ENCODE measurements around the gene LAG3. TPM values are rescaled to one million over a fixed set of nuclear protein-coding genes. Genes with fewer than 3 reads are reported as not detected.
A peak's percentile ranks its signal among the peaks of the same experiment; 100 is the strongest.

Gene LAG3
- total RNA-seq, 1 experiment from 2014 or later, result 0.12 TPM

DNA sequence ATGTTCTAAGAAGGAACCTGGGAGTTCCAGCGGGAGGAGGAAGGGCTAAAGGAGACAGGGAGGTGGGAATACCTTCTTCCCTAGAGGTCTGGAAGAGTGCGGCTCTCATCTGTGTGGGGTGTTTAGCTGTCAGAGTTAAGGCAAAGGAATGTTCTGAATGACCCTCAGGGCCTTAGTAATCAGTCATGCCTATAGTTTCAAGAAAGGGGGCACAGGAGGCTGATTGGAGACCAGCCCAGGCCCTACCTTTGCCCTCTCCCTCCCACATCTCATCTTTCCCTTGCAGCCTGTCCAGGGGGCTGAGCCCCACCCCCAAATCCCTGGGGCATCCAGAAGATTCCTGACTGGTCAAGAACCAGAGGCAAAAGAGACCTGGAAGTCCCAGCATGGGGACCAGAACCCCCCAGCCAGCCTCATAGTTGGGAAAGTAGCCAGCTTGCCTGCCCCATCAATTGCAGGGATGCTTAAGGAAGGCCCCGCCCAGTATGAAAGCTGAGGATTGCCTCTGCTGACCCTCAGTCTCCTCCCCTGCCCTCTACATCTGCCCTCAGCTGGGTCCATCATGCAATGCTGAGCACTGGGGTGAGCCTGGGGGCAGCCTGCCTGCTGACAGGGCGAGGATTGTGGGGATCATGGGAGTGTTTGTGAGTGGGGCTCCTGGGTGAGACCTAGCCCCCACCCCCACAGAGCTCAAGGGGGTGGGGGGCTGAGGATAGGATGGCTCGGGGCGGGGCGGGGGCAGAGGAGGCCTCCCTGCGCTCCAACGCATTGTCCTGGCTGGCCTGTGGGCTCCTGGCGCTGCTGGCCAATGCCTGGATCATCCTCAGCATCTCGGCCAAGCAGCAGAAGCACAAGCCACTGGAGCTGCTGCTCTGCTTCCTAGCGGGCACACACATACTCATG lies 51.1 kb downstream of the LAG3 start:
- DNase-seq (ENCODE audit: low read depth), result no peak

DNA sequence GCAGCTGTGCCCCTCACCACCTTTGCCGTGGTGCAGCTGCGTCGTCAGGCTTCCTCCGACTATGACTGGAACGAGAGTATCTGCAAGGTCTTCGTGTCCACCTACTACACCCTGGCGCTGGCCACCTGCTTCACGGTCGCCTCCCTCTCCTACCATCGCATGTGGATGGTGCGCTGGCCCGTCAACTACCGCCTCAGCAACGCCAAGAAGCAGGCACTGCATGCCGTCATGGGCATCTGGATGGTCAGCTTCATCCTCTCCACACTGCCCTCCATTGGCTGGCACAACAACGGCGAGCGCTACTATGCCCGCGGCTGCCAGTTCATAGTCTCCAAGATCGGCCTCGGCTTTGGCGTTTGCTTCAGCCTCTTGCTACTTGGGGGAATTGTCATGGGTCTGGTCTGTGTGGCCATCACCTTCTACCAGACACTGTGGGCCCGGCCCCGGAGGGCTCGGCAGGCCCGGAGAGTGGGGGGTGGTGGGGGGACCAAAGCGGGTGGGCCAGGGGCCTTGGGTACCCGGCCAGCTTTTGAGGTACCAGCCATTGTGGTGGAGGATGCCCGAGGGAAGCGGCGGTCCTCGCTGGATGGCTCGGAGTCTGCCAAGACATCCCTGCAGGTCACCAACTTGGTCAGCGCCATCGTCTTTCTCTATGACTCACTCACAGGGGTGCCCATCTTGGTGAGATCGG lies 51.9 kb downstream of the LAG3 start:
- DNase-seq (ENCODE audit: low read depth), result no peak

DNA sequence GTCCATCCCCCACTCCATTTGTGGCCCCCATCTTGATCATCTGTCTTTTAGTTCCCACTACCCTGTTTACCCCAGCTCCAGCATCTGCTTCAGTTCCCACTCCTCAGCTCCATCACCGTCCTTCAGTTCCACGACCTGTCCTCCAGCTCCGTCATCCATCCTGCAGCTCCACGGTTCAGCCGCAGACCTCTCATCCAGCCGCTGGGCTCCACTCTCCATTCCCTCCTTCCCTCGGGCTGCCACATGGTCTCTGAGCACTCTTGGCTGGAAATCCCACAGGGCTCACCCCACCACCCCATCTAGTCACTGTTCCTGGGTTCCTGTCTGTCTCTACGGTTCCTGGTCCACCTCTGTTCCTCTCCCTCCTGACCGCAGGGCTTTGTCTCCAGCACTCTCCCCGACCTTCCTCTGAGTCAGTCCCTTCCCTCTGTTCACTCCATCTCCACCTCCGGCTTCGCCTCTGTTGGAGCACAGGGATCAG lies 52.6 kb downstream of the LAG3 start:
- peak; percentile 46 for DNase-seq (ENCODE audit: low read depth)

DNA sequence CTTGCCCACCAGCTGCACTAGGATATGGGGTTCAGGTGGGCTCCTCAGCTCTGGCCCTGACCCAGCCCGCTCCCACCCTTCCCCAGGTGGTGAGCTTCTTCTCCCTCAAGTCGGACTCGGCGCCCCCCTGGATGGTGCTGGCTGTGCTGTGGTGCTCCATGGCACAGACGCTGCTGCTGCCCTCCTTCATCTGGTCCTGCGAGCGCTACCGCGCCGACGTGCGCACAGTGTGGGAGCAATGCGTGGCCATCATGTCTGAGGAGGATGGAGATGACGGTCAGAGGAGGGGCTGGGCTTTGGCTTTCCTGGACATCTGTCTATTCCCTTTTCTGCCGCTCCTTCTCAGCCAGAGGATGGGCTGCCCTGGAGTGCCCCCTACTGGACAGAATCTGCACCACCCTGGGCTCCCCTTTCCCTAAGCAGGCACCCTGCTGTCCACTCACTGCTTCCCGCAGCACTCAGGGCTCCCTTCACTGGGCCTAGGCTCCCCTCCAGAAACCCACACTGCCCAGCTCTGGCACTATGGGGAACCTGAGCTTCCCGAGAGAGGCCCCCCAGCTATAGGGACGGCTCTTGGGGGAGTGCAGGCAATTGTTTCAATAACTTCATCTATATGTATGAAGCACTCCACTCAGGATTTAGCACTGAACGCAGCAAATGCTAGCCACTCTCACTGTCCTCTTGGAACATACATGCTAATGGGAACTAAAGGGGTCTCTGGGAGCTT lies 53.2 kb downstream of the LAG3 start:
- DNase-seq (ENCODE audit: low read depth), result peak; percentile 77

DNA sequence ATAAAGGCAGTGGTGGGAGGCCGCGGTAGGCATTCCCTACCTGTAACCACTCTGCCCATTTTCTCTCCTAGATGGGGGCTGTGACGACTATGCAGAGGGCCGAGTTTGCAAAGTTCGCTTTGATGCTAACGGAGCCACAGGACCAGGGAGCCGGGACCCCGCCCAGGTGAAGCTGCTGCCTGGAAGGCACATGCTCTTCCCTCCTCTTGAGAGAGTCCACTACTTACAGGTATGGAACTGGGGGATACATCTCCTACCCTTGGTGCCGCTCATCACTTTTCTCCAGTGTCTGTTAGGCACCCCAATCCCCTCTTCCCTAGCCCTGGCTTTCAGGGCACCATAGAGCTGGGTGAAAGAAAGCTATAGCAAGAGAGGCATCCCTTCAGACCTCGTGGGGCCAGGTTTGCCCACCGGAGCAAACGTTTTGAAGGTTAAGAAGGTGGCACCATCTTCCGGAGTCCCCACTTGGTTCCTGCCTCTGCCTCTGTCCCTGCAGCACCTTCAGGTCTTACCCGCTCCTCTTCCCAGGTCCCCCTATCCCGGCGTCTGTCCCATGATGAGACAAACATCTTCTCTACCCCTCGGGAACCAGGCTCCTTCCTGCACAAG lies 53.9 kb downstream of the LAG3 start:
- no peak for DNase-seq (ENCODE audit: low read depth)

DNA sequence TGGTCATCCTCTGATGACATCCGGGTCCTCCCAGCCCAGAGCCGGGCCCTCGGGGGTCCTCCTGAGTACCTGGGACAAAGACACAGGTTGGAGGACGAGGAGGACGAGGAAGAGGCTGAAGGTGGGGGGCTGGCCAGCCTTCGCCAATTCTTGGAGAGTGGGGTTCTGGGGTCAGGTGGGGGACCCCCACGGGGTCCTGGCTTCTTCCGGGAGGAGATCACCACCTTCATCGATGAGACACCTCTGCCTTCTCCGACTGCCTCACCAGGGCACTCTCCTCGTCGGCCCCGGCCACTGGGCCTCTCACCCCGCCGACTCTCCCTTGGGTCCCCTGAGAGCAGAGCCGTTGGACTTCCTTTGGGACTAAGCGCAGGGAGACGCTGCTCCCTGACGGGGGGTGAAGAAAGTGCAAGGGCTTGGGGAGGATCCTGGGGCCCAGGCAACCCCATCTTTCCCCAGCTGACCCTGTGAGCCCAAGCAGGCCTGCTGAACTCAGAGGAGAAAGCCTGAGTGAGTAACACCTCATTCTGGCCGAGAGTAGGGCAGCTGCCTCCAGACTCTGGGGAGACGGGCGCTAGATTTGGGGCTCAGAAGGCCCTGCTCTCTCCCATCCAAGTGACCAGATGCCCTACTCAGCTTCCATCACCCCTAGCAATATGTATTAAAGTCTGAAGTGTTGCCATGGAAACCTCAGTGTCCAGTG lies 54.6 kb downstream of the LAG3 start:
- DNase-seq (ENCODE audit: low read depth), result no peak

DNA sequence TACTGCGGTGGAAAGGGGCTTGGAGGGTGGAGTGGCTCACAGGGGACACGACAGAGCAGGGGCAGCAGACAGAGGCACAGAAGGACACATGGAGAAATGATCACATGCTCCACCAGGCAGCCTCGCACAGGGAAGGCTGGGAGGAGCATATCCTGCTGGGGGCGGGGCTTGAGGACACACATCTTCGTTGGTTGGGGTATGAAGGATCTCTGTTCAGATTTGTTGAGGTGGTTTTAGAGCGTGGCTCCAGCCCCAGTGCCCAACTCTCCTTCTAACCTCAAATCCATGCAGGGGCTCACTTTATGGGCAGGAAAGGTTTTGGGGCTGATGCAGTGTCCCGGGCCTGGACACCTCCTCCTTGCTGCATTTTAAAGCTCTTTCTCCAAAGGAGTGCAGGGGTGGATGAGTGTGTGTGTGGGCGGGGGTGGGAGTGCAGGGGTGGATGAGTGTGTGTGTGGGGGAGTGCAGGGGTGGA lies 55.2 kb downstream of the LAG3 start:
- peak; percentile 80 for DNase-seq (ENCODE audit: low read depth)

Other genes with a start within 250 kb of the LAG3 start
- 8,506 and 8,626 TPM in 2 replicates for gene GAPDH, start 238.0 kb upstream of the LAG3 start, total RNA-seq (2014; rRNA removed; shearing (Covaris generic))
- gene IFFO1, start 216.5 kb upstream of the LAG3 start, total RNA-seq (2014; rRNA removed; shearing (Covaris generic)), result 5.8 and 8.6 TPM in 2 replicates
- gene NOP2, start 204.2 kb upstream of the LAG3 start, total RNA-seq (2014; rRNA removed; shearing (Covaris generic)), result 14.2 and 17.8 TPM in 2 replicates
- 167 and 180 TPM in 2 replicates for gene CHD4, start 165.1 kb upstream of the LAG3 start, total RNA-seq (2014; rRNA removed; shearing (Covaris generic))
- gene LPAR5, start 136.6 kb upstream of the LAG3 start, total RNA-seq (2014; rRNA removed; shearing (Covaris generic)), result not detected in 2 replicates
- gene ACRBP, start 125.1 kb upstream of the LAG3 start, total RNA-seq (2014; rRNA removed; shearing (Covaris generic)), result 0.48 TPM in 1 of 2 replicates, not detected in the other
- gene ING4, start 109.4 kb upstream of the LAG3 start, total RNA-seq (2014; rRNA removed; shearing (Covaris generic)), result 32.7 and 33.3 TPM in 2 replicates
- gene ZNF384, start 83.1 kb upstream of the LAG3 start, total RNA-seq (2014; rRNA removed; shearing (Covaris generic)), result 13.7 and 18.0 TPM in 2 replicates
- gene PIANP, start 71.7 kb upstream of the LAG3 start, total RNA-seq (2014; rRNA removed; shearing (Covaris generic)), result 0.12 and 1.5 TPM in 2 replicates
- gene COPS7A, start 48.5 kb upstream of the LAG3 start, total RNA-seq (2014; rRNA removed; shearing (Covaris generic)), result 61.0 and 63.3 TPM in 2 replicates
- 178 and 215 TPM in 2 replicates for gene MLF2, start 19.4 kb upstream of the LAG3 start, total RNA-seq (2014; rRNA removed; shearing (Covaris generic))
- 126 and 151 TPM in 2 replicates for gene PTMS, start 6.2 kb upstream of the LAG3 start, total RNA-seq (2014; rRNA removed; shearing (Covaris generic))
- 3.5 and 5.4 TPM in 2 replicates for gene CD4, start 17.0 kb downstream of the LAG3 start, total RNA-seq (2014; rRNA removed; shearing (Covaris generic))
- 1.8 and 2.5 TPM in 2 replicates for gene GPR162, start 49.3 kb downstream of the LAG3 start, total RNA-seq (2014; rRNA removed; shearing (Covaris generic))
- 26.9 and 27.3 TPM in 2 replicates for gene P3H3, start 55.9 kb downstream of the LAG3 start, total RNA-seq (2014; rRNA removed; shearing (Covaris generic))
- gene GNB3, start 68.4 kb downstream of the LAG3 start, total RNA-seq (2014; rRNA removed; shearing (Covaris generic)), result 0.10 and 0.72 TPM in 2 replicates
- 171 and 198 TPM in 2 replicates for gene CDCA3, start 78.8 kb downstream of the LAG3 start, total RNA-seq (2014; rRNA removed; shearing (Covaris generic))
- 61.4 and 62.7 TPM in 2 replicates for gene USP5, start 79.6 kb downstream of the LAG3 start, total RNA-seq (2014; rRNA removed; shearing (Covaris generic))
- 2,274 and 2,388 TPM in 2 replicates for gene TPI1, start 95.0 kb downstream of the LAG3 start, total RNA-seq (2014; rRNA removed; shearing (Covaris generic))
- 3.5 and 4.2 TPM in 2 replicates for gene SPSB2, start 100.8 kb downstream of the LAG3 start, total RNA-seq (2014; rRNA removed; shearing (Covaris generic))
- gene LRRC23, start 132.3 kb downstream of the LAG3 start, total RNA-seq (2014; rRNA removed; shearing (Covaris generic)), result 4.9 and 5.4 TPM in 2 replicates
- 28.6 and 29.0 TPM in 2 replicates for gene ENO2, start 142.1 kb downstream of the LAG3 start, total RNA-seq (2014; rRNA removed; shearing (Covaris generic))
- gene ATN1, start 155.4 kb downstream of the LAG3 start, total RNA-seq (2014; rRNA removed; shearing (Covaris generic)), result 3.8 and 6.1 TPM in 2 replicates
- not detected in 2 replicates for gene RNU7-1, start 171.3 kb downstream of the LAG3 start, total RNA-seq (2014; rRNA removed; shearing (Covaris generic))
- 245 and 274 TPM in 2 replicates for gene C12orf57, start 171.5 kb downstream of the LAG3 start, total RNA-seq (2014; rRNA removed; shearing (Covaris generic))
- gene PTPN6, start 178.8 kb downstream of the LAG3 start, total RNA-seq (2014; rRNA removed; shearing (Covaris generic)), result 0.24 TPM in 1 of 2 replicates, not detected in the other
- 263 and 303 TPM in 2 replicates for gene PHB2, start 198.1 kb downstream of the LAG3 start, total RNA-seq (2014; rRNA removed; shearing (Covaris generic))
- 68.5 and 72.8 TPM in 2 replicates for gene EMG1, start 198.4 kb downstream of the LAG3 start, total RNA-seq (2014; rRNA removed; shearing (Covaris generic))
- gene LPCAT3, start 246.0 kb downstream of the LAG3 start, total RNA-seq (2014; rRNA removed; shearing (Covaris generic)), result 14.8 and 15.5 TPM in 2 replicates